Midbrain (tissue), 1 donor: ENCODE measurements around the gene AURKAIP1.
"Not testable (repeated sequence)": the region's sequence is repeated elsewhere in the genome, so short reads cannot be mapped to it uniquely, and the experiment has no call there.

Experiments
- DNase-seq: peaks from one replicate; lab custom pipeline; 2025; lab: John Stamatoyannopoulos, UW

Gene AURKAIP1

GRCh38 chr1:1406821-1407635 lies 32.0 kb upstream of the AURKAIP1 start, which contains the start of gene MRPL20:
MRPL20 (minus strand) TSS chr1:1407293; CDS start chr1:1407217, 76 bp downstream.
- peak; percentile 95 for DNase-seq

- DNase-seq = no peak
Measured at GRCh38 chr1:1406101-1406820, 31.3 kb upstream of the AURKAIP1 start.

- no peak for DNase-seq
Measured at GRCh38 chr1:1403653-1404052, 28.6 kb upstream of the AURKAIP1 start.

DNA sequence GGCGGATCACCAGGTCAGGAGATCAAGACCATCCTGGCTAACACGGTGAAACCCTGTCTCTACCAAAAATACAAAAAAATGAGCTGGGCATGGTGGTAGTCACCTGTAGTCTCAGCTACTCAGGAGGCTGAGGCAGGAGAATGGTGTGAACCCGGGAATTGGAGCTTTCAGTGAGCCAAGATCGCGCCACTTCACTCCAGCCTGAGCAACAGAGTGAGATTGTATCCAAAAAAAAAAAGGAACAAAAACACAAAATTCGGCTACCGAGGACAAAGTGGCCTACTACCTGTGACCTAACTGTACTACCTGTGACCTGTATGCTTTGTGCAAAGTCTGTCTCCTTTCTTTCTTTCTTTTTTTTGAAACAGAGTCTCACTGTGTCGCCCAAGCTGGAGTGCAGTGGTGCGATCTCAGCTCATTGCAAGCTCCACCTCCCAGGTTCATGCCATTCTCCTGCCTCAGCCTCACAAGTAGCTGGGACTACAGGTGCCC lies 27.9 kb upstream of the AURKAIP1 start:
- DNase-seq = not testable (repeated sequence)

GRCh38 chr1:1402072-1402900 lies 27.3 kb upstream of the AURKAIP1 start:
- no peak for DNase-seq

DNA sequence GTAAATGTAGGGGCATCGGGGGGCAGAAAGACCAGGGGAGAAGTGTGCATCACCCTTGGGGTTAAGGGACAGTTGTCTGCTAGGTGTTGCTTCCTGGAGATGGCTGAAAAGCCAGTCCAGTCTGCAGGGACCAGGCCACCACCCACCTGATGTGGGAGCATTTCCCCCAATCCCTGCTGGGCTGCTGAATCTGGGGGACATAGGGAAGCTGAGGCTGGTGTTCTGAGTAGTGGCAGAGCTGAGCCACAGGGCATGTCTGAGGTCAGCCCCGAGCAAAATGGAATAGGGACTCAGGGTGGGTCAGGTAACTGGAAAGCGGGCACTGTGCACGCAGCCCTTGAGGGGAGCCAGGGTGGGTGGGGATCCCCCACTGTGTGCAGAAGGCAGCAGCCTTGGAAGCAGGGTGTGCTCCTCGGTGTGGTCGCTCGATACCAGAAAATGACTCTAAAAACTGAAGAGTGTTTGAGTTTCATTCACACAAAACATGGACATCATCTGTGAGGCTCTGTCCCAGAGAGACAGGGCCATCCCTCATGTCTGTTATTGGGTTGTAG lies 26.5 kb upstream of the AURKAIP1 start:
- DNase-seq = no peak

DNA sequence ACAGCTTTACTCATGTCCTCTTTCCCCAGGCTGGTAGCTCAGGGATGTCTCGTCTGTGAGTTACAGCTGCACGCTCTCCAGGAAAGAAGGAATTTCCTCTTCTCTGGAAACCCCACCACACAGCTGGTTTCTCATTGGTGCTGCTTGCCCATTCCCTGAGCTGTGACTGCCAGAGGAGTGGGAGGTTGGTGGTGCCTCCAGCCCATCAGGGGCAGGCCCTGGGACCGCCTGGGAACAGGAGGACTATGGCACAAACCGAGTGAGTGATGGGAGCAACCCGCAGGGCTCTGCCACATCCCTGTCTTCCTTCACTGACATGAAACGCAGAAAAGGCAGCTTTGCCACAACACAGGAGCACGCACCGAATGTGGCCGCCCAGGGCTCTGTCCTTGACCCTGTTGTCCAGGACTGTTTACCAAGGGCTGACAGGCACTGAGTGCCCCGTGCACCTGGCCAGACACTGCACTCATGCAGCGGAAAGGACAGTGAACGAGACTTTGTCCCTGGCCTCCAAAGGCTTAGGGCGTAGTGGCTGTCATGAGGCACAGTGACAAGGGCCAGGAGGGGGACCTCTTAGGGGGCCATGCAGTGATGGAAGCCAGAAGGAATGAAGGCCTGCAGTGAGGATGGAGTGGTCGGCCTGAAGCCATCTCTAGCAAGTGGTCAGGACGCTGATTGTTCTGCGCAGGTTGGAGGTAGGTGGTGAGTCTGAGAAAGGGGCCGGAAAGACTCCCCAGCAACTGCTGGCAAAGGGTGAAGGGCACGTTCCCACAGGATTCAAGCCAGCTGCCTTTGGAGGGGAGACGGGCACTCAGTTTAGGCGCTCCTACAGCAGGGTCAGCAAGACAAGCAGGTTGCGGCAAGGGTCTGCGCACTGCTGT lies 25.8 kb upstream of the AURKAIP1 start:
- no peak for DNase-seq

GRCh38 chr1:1399872-1400575 lies 25.0 kb upstream of the AURKAIP1 start:
- no peak for DNase-seq

- peak; percentile 97 for DNase-seq
Measured at GRCh38 chr1:1399187-1399871, 24.3 kb upstream of the AURKAIP1 start, which contains the start of gene CCNL2. CCNL2 (minus strand) TSS chr1:1399335; CDS start chr1:1399306, 29 bp downstream.

- DNase-seq = no peak
Measured at GRCh38 chr1:1398677-1399186, 23.7 kb upstream of the AURKAIP1 start.

DNA sequence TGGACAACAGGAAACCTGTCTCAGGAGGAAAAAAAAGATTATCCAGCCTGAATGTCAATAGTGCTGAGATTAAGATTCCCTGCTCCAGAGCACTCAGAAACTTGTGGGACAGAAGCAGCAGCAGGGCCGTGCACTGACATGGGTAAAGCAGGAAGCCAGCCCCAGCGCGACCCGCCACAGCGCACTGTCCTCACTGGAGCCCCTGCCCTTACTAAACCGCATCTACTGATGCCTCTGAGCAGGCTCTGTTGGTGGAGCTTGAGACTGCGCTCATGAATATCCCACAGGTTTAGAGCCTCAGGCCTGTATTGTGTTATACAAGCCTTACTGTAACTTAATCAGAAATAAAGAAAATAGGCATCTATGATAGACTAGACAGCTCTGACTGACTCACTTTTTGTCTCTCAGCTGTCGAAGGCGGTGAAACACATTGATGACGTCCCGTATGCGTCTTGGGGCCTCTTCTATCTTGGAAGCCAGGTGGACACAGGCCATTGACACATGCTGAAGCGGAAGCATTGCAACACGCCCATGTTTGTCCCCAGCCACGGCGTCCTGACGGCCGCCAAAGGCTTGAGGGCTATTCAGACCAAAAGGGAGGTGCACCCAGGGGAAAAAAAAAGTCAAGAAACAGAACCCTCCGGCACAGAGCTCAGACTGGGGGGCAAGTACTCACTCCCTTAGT lies 23.0 kb upstream of the AURKAIP1 start:
- DNase-seq = no peak

DNA sequence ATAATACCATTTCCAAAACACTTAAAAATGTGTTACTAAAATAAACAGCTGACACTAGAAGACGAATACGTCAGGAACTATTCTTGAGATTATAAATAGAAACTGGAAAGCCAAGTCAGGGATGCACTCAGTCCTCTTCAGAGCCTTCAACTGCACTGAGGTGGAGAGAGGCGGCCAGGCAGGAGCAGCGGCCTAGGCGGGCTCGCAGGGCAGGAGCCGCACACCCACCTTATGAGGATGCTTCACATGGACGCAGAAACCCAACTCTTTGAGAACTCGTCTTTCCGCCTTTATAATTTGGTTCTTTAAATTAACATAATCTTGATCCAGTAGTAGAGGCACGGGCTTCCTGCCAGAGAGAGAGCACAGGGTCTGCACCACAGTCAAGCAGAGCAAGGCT lies 20.2 kb upstream of the AURKAIP1 start:
- DNase-seq = no peak

- no peak for DNase-seq
Measured at GRCh38 chr1:1394116-1394515, 19.1 kb upstream of the AURKAIP1 start.

DNA sequence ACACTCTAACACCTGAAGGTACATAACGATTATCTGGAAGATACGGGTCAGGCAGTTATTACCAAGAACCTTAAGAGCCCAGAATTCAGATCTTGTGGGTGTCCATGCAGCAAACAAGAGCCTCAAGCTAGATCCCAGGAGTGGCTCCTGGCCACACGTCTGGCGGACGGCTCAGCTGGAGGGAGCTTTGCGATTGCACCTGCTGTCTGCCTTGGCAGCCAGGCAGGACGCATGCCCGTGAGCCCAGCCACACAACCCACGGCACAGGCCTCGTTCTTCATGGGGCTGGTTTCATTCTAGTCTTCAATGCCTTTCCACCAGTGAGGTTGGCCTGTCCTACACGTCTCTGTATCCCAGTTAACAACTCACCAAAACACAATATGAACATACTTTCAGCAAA lies 18.4 kb upstream of the AURKAIP1 start:
- no peak for DNase-seq

DNA sequence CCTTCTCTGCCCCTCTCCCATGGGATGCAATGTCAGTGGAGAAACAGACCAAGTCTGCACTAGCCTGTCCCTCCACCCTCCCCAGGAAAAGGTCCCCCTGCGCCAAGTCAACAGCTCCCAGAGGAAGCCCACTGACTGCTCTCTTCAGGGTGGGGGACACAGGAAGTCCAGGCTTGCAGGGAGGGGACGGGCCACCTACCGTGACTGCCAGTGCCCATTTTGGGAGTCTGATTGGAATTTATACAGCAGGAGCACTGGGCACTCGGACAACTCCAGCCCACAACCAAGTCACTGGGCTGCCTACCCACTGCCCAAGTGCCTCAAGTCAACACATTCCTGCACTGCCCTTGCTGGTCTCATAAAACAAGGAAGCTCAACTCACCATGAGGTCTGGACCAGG lies 18.0 kb upstream of the AURKAIP1 start:
- DNase-seq = no peak

- no peak for DNase-seq
Measured at GRCh38 chr1:1391225-1391624, 16.2 kb upstream of the AURKAIP1 start.

- DNase-seq = no peak
Measured at GRCh38 chr1:1390675-1391074, 15.7 kb upstream of the AURKAIP1 start.

DNA sequence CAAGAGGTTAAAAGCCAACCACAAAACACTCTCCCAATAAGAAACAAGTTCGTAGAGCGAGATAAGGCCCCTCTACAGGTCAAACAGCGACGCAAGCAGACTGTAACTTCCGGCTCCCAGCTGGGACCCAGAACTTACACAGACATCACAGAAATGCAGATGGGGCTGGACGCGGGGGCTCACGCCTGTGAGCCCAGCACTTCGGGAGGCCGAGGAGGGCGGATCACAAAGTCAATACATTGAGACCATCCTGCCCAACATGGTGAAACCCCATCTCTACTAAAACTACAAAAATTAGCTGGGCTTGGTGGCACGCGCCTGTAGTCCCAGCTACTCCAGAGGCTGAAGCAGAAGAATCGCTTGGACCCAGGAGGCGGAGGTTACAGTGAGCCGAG lies 13.1 kb upstream of the AURKAIP1 start:
- DNase-seq = no peak
